H9 (cell line): Measurements from ENCODE around the gene NOL9. TPM values are rescaled to one million over a fixed set of nuclear protein-coding genes. Genes with fewer than 3 reads are reported as not detected.

Source experiments
- DNase-seq: peaks from one replicate; pipeline ENCODE4 v3.0.0-alpha.2; 2017
- H2AFZ ChIP-seq: one replicate; pipeline ENCODE4 v1.6.1; 2013; ENCODE audit warnings: mild to moderate bottlenecking, low read length, control low read depth, moderate library complexity
- H2AK5ac ChIP-seq: 2 replicates; pipeline ENCODE4 v1.6.1; 2013; ENCODE audit warnings: low read length, control low read depth, mixed read lengths; ENCODE audit not compliant: insufficient read length
- H2BK120ac ChIP-seq: one replicate; pipeline ENCODE4 v1.6.1; 2013; ENCODE audit warnings: low read depth, mild to moderate bottlenecking, low read length, control low read depth, inconsistent platforms; ENCODE audit not compliant: poor library complexity, severe bottlenecking
- H2BK12ac ChIP-seq: 2 replicates; pipeline ENCODE4 v1.6.1; 2013; ENCODE audit warnings: low read length, control low read depth, mixed read lengths, low read depth; ENCODE audit not compliant: insufficient read length
- H2BK15ac ChIP-seq: 2 replicates; pipeline ENCODE4 v1.6.1; 2013; ENCODE audit warnings: low read depth, low read length, control low read depth
- H2BK20ac ChIP-seq: one replicate; pipeline ENCODE4 v1.6.1; 2013; ENCODE audit warnings: low read depth, mild to moderate bottlenecking, low read length, control low read depth, inconsistent platforms; ENCODE audit not compliant: poor library complexity, severe bottlenecking
- H2BK5ac ChIP-seq: 2 replicates; pipeline ENCODE4 v1.6.1; 2013; ENCODE audit warnings: low read length, control low read depth, mixed read lengths; ENCODE audit not compliant: insufficient read length
- H3K14ac ChIP-seq: 2 replicates; pipeline ENCODE4 v1.6.1; 2013; ENCODE audit warnings: low read length, control low read depth; ENCODE audit not compliant: insufficient read depth
- H3K18ac ChIP-seq: 2 replicates; pipeline ENCODE4 v1.6.1; 2013; ENCODE audit warnings: low read depth, mild to moderate bottlenecking, mixed read lengths, low read length, control low read depth; ENCODE audit not compliant: insufficient read length
- H3K23ac ChIP-seq: 2 replicates; pipeline ENCODE4 v1.6.1; 2013; ENCODE audit warnings: low read length, control low read depth, mixed read lengths, low read depth; ENCODE audit not compliant: insufficient read length
- H3K23me2 ChIP-seq: 2 replicates; pipeline ENCODE4 v1.6.1; 2013; ENCODE audit warnings: low read depth, mild to moderate bottlenecking, mixed read lengths, low read length, control low read depth; ENCODE audit not compliant: insufficient read length, poor library complexity, severe bottlenecking
- H3K27ac ChIP-seq: 2 replicates; pipeline ENCODE4 v1.5.1; 2013; ENCODE audit warnings: low read length, control low read depth, mixed read lengths, low read depth; ENCODE audit not compliant: insufficient read length
- H3K27me3 ChIP-seq: 2 replicates; pipeline ENCODE4 v1.6.1; 2013; ENCODE audit warnings: low read length, control low read depth, inconsistent platforms; ENCODE audit not compliant: insufficient read depth
- H3K4ac ChIP-seq: 2 replicates; pipeline ENCODE4 v1.6.1; 2013; ENCODE audit warnings: low read depth, mild to moderate bottlenecking, control low read depth, inconsistent platforms, low read length, moderate library complexity
- H3K4me1 ChIP-seq: 2 replicates; pipeline ENCODE4 v1.6.1; 2013; ENCODE audit warnings: low read length, control low read depth, inconsistent platforms; ENCODE audit not compliant: insufficient read depth
- H3K4me2 ChIP-seq: 2 replicates; pipeline ENCODE4 v1.6.1; 2013; ENCODE audit warnings: low read length, control low read depth, mixed read lengths; ENCODE audit not compliant: insufficient read length, insufficient read depth
- H3K56ac ChIP-seq: 2 replicates; pipeline ENCODE4 v1.6.1; 2013; ENCODE audit warnings: low read depth, mild to moderate bottlenecking, mixed read lengths, low read length, control low read depth; ENCODE audit not compliant: insufficient read length
- H3K79me1 ChIP-seq: 2 replicates; pipeline ENCODE4 v1.6.1; 2013; ENCODE audit warnings: low read depth, mild to moderate bottlenecking, moderate library complexity, low read length, control low read depth, inconsistent platforms; ENCODE audit not compliant: insufficient read depth, poor library complexity, severe bottlenecking
- H3K79me2 ChIP-seq: 2 replicates; pipeline ENCODE4 v1.6.1; 2013; ENCODE audit warnings: low read length, control low read depth, inconsistent platforms; ENCODE audit not compliant: insufficient read depth
- H3K9ac ChIP-seq: 2 replicates; pipeline ENCODE4 v1.6.1; 2013; ENCODE audit warnings: low read length, control low read depth, mixed read lengths; ENCODE audit not compliant: insufficient read length; ENCODE audit errors: extremely low read depth
- H3K9me3 ChIP-seq: one replicate; pipeline ENCODE4 v1.6.1; 2013; ENCODE audit warnings: low read depth, low read length, inconsistent platforms; ENCODE audit not compliant: control insufficient read depth
- H3T11ph ChIP-seq: one replicate; pipeline ENCODE4 v1.6.1; 2013; ENCODE audit warnings: mild to moderate bottlenecking, low read length, control low read depth, inconsistent platforms
- H4K20me1 ChIP-seq: one replicate; pipeline ENCODE4 v1.6.1; 2013; ENCODE audit not compliant: control insufficient read depth, insufficient read length, insufficient read depth
- H4K5ac ChIP-seq: 2 replicates; pipeline ENCODE4 v1.6.1; 2013; ENCODE audit warnings: low read depth, mild to moderate bottlenecking, mixed read lengths, low read length, control low read depth; ENCODE audit not compliant: insufficient read length
- H4K8ac ChIP-seq: replicated peaks from 2 replicates; pipeline ENCODE4 v1.6.1; 2013; ENCODE audit warnings: low read length, control low read depth, mixed read lengths, low read depth; ENCODE audit not compliant: insufficient read length
- H4K91ac ChIP-seq: 2 replicates; pipeline ENCODE4 v1.6.1; 2013; ENCODE audit warnings: low read depth, mild to moderate bottlenecking, moderate library complexity, mixed read lengths, low read length, control low read depth; ENCODE audit not compliant: insufficient read length
- H3K27ac Mint-ChIP-seq, 3 experiments: 2 replicates in 2 of 3; 3 replicates in 1 of 3; pipeline ENCODE4 v1.8.0; 2020 to 2021; ENCODE audit warnings: mixed read lengths in 3 of 3, mild to moderate bottlenecking in 1 of 3, moderate library complexity in 1 of 3
- H3K27me3 Mint-ChIP-seq: 2 replicates; pipeline ENCODE4 v1.8.0; 2021; ENCODE audit warnings: low read depth, mild to moderate bottlenecking, moderate library complexity, mixed read lengths
- H3K36me3 Mint-ChIP-seq, 3 experiments: 2 replicates in 2 of 3; 3 replicates in 1 of 3; pipeline ENCODE4 v1.8.0; 2020 to 2021; ENCODE audit warnings: low read depth in 3 of 3, mixed read lengths in 3 of 3; ENCODE audit not compliant: insufficient read depth in 1 of 3
- H3K4me1 Mint-ChIP-seq, 2 experiments: 2 replicates each; pipeline ENCODE4 v1.8.0; 2020; ENCODE audit warnings: mixed read lengths in 2 of 2
- H3K4me3 Mint-ChIP-seq, 2 experiments: 2 replicates in 1 of 2; 3 replicates in 1 of 2; pipeline ENCODE4 v1.8.0; 2020 to 2021; ENCODE audit warnings: mild to moderate bottlenecking in 2 of 2, mixed read lengths in 2 of 2, moderate library complexity in 1 of 2
- H3K9me3 Mint-ChIP-seq, 2 experiments: 2 replicates in 1 of 2; 3 replicates in 1 of 2; pipeline ENCODE4 v1.8.0; 2020; ENCODE audit warnings: mild to moderate bottlenecking in 2 of 2, mixed read lengths in 2 of 2, moderate library complexity in 1 of 2
- WGBS: extraction: QIAGEN DNeasy Blood & Tissue Kit; methylation state at CpG from one replicate; pipeline ENCODE4 v1.1.7; 2013; ENCODE audit warnings: missing lambda C conversion rate, low lambda C conversion rate, mixed read lengths; ENCODE audit not compliant: insufficient read length; ENCODE audit errors: extremely low coverage; 5-methylcytosine and 5-hydroxymethylcytosine counted together
- total RNA-seq: library from RNA; stranded (reverse); gene quantifications from 2 replicates; pipeline ENCODE4 v1.2.1, GENCODE V29; 2021
- TF ChIP-seq, protein P1 (sequence below): fragments of 200-600 bp; sonication (generic); conservative IDR thresholded peaks from 3 replicates; pipeline ENCODE4 v1.8.0; 2021; ENCODE audit warnings: antibody characterized with exemption, mild to moderate bottlenecking

NOL9 gene
- total RNA-seq, 1 experiment from 2014 or later: 50.4 TPM

GRCh38 chr1:6509220-6509918 lies 44.9 kb downstream of the NOL9 start:
- Histone ChIP-seq H3K18ac (no peak overlapping the region), H3K9me3 (no peaks in the 10 kb centered on the region), H3K79me1 (no peaks in the 10 kb centered on the region), H4K91ac (no peak overlapping the region), H4K5ac (no peak overlapping the region), H3K79me2 (no peaks in the 10 kb centered on the region), H2AK5ac (no peak overlapping the region), H3T11ph (no peak overlapping the region), H3K14ac (no peak overlapping the region), H2BK12ac (no peak overlapping the region), H2BK120ac (no peak overlapping the region), H3K27me3 (no peaks in the 10 kb centered on the region), H3K4me2 (no peak overlapping the region), H2BK15ac (no peak overlapping the region), H3K27ac (no peak overlapping the region), H2BK20ac (no peak overlapping the region), H3K4me1 (no peaks in the 10 kb centered on the region), H3K9ac (no peak overlapping the region), H3K23me2 (no peaks in the 10 kb centered on the region), H4K20me1 (no peaks in the 10 kb centered on the region), H3K56ac (no peak overlapping the region), H2BK5ac (no peak overlapping the region), H2AFZ (no peak overlapping the region), H3K4ac (no peak overlapping the region), H4K8ac (no peak overlapping the region), H3K23ac (no peak overlapping the region)
- WGBS: no CpG with 5 or more reads among the region's 20 CpGs
- peaks cover 0 to 3% of the 10 kb centered on the region in 2 experiments; a peak in 2 of 4 replicates for H3K4me1 Mint-ChIP-seq
- H3K27me3 Mint-ChIP-seq: 0 out of 2 replicates have a peak, but pooled peaks cover 1% of the 10 kb centered on the region
- no peak overlapping the region; a peak in 1 of 5 replicates for H3K4me3 Mint-ChIP-seq
- TF ChIP-seq, protein P1, sequence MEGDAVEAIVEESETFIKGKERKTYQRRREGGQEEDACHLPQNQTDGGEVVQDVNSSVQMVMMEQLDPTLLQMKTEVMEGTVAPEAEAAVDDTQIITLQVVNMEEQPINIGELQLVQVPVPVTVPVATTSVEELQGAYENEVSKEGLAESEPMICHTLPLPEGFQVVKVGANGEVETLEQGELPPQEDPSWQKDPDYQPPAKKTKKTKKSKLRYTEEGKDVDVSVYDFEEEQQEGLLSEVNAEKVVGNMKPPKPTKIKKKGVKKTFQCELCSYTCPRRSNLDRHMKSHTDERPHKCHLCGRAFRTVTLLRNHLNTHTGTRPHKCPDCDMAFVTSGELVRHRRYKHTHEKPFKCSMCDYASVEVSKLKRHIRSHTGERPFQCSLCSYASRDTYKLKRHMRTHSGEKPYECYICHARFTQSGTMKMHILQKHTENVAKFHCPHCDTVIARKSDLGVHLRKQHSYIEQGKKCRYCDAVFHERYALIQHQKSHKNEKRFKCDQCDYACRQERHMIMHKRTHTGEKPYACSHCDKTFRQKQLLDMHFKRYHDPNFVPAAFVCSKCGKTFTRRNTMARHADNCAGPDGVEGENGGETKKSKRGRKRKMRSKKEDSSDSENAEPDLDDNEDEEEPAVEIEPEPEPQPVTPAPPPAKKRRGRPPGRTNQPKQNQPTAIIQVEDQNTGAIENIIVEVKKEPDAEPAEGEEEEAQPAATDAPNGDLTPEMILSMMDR: no peak
- no peak overlapping the region for H3K27ac Mint-ChIP-seq
- H3K36me3 Mint-ChIP-seq: no peaks in the 10 kb centered on the region
- DNase-seq: no peak
- no peaks in the 10 kb centered on the region for H3K9me3 Mint-ChIP-seq
